ENCODE results near the gene OR10A3.
A peak's percentile ranks its signal among the peaks of the same experiment; 100 is the strongest.

OR10A3 gene

GRCh38 chr11:7931168-7931567, 10.3 kb downstream of the OR10A3 start, which contains the start of gene OR10A6:
Gene OR10A6, minus strand, starts transcription at chr11:7931268. Its CDS starts 2,606 bp downstream, at chr11:7928662.
- no peak for DNase-seq

- DNase-seq = no peak
These were observed 13.9 kb downstream of the OR10A3 start for GRCh38 chr11:7927635-7928034.

DNA sequence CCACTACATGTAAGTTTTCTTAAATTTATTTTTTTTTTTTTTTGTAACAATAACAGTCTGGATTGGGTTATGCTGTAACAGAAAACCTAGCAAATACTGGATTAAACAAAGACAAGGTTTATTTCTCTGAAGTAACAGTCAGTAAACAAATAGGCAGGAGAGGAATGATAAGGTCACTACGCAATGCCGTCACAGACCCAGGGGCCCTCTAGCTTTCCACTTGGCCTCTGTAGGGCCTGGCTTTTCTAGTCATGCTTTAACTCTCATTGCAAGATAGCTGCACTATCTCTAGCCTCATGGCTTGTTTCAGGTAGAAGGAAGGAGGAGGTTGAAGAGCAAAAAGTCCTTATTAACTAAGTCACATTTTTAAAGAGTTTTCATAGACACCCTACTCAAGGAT, 17.0 kb downstream of the OR10A3 start:
- no peak for DNase-seq

- no peak for DNase-seq
These were observed 23.4 kb downstream of the OR10A3 start for GRCh38 chr11:7918141-7918540.

- no peak for DNase-seq
These were observed 30.5 kb downstream of the OR10A3 start for GRCh38 chr11:7911011-7911410.

GRCh38 chr11:7910286-7910788, 31.2 kb downstream of the OR10A3 start:
- no peak for DNase-seq

DNA sequence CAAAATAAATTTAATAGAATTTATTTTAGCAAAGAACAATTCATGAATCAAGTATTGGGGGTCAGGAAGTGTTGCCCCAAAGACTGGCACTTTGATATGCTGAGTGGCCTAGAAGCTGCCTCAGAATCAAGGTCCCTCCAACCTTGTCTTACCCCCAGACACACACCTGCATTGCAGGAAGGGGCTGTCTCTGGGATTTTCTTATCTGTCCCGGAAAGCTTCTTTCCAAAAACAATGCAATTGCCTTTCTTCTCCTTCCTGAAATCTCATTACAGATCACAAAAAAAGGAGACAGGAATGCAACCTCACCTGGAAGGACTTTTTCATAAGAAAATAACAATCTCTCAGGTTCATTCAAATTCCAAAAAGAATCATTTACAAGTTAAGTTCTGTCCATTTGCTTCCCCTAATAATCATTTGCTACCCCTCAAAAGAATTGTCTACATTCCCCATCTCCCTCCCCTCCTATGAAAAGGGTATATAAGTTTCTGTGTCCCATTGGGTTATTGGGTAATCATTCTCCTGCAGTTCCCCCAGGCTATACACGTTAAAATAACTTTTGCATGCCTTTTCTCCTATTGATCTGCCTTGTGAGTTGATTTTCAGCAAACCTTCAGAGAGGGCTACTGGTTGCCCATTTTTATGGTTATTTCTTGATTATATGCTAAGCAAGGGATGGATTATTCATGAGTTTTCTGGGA, 31.8 kb downstream of the OR10A3 start:
- DNase-seq = no peak

DNA sequence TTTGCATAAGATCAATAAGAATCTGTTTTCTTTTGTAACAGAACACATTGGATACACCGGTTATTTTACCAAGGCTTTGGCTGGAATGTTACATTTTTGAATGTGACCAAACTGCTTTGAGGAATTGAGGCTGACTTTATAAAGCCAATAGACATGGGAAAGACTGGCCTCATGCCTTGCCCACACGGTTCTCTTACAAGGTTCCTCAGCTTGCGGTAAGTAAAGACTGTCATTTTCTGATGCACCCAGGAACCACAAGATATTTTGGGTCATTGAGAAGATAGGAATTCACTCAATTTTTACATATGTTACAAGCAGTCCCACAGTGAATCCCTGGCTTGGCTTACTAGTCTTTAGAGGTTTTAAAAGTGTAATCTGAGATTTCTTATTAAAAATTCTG, 34.4 kb downstream of the OR10A3 start:
- DNase-seq = peak; percentile 37

DNA sequence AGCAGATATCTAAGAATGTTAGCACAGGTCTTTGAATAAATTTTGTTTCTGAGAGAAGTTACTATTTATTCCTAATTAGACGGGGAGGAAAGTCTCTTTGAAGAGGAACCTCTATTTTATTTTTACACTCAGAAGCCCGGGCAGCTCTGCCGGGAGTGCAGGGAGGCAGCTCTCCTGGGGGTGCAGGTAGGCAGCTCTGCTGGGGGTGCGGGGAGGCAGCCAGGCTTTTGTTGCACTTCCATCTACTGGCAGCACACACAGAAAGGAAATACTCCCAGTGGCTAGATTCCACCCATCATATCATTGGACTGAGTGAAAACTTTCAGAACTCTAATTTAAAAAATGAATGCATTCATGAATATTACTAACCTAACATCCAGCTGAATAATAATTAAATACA, 35.0 kb downstream of the OR10A3 start:
- DNase-seq = no peak

GRCh38 chr11:7905961-7906429, 35.5 kb downstream of the OR10A3 start:
- DNase-seq = no peak

DNA sequence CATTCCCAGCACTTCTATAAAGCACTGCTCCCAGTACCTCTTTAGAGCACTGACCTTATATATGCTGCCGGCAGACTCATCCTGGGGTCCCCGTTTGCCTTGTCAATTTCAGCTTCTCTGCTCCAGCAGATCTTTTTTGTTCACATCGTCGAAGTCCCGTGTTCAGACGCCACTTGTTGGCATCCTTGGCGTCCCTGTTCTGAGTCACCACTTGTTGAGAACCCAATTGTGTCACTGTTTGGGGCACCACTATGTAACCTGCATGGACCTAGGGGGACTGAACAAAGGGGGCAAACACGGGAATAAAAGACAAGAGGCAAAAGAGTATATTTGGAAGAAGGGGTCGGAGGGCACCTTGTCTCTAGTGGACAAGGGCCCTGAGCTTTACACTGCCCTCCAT, 36.0 kb downstream of the OR10A3 start:
- no peak for DNase-seq

DNA sequence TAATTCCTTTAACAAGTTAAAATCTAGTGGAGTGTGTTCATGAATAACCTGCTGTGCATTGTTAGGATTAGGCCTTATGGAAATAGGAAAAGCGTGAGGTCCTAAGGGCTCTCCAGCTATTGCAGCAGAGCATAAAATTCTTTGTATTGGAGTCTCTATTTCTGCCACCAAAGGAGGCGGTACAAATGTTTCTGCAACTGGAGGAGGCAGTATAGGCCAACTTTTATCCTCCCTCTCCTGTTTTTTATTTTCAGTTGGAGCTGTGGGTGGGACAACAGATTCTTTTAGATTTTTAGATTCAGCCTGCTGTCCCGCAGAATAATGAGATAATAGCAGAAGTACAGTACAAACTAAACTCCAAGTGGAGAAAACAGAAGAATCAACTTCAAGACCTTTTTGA, 36.6 kb downstream of the OR10A3 start:
- DNase-seq = no peak

- no peak for DNase-seq
These were observed 37.6 kb downstream of the OR10A3 start for GRCh38 chr11:7903940-7904339.

GRCh38 chr11:7901319-7901854, 40.1 kb downstream of the OR10A3 start:
- no peak for DNase-seq

GRCh38 chr11:7900686-7901085, 40.8 kb downstream of the OR10A3 start:
- DNase-seq = no peak

- DNase-seq = no peak
These were observed 42.1 kb downstream of the OR10A3 start for GRCh38 chr11:7899418-7899817.

- DNase-seq = no peak
These were observed 42.7 kb downstream of the OR10A3 start for GRCh38 chr11:7898666-7899283.

DNA sequence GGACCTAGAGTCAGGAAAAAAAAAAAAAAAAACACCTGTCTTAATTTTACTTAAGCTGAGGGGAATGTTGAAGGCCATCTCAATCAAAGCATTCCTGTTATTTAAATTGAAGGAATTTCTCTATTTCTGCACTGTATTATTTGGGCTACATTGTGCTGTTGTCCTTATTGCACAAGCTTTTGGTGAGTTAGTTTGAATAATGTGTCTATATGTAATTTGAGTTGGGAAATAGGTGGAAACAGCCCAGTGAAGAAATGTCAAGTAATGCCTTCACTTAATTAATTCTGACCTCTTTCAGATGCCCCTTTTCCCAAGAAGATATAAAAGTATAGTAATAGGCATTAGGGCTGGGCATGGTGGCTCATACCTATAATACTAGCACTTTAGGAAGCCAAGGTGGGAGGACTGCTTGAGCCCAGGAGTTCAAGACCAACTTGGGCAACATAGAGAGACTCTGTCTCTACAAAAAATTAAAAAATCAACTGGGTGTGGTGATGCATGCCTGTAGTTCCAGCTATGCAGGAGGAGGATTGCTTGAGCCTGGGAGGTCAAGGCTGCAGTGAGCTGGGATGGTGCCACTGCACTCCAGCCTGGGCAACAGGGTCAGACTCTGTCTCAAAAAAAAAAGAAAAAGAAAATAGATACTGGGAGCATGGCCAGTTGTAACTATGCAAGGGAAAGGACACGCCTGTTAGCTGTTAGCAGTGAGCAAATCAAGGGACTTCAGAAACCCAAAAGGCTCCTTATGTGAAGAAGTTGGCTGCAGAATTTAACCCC, 45.3 kb downstream of the OR10A3 start:
- DNase-seq = no peak

DNA sequence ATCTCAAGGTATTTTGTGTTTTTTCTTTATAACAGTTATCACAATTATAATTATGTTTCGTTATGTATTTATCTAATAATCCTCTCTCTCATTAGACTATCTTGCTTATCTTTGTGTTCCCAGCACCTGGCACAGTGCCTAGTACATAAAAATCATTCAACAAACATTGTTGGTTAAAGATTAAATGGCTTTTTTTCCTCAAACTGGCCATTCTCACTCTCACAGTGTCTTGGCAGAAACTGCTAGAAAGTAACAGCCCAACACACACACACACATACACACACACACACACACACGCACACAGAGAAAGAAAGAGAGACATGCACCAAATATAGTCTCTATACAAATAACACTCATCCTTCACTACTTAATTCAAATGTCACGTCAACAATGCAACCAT, 47.3 kb downstream of the OR10A3 start:
- no peak for DNase-seq

- DNase-seq = no peak
These were observed 47.7 kb downstream of the OR10A3 start for GRCh38 chr11:7893796-7894195.

GRCh38 chr11:7892840-7893254, 48.7 kb downstream of the OR10A3 start:
- no peak for DNase-seq

- DNase-seq = no peak
These were observed 49.3 kb downstream of the OR10A3 start for GRCh38 chr11:7892059-7892699.
